ENCODE results near the gene OR6C65. TPM values are rescaled to one million over a fixed set of nuclear protein-coding genes. Genes with fewer than 3 reads are reported as not detected.
"Not testable (repeated sequence)": the region's sequence is repeated elsewhere in the genome, so short reads cannot be mapped to it uniquely, and the experiment has no call there.

Gene OR6C65
- total RNA-seq (not detected), polyA plus RNA-seq (not detected)
- long read RNA-seq, donor 1, result 0 reads
- long read RNA-seq, donor 2, result 0 reads

DNA sequence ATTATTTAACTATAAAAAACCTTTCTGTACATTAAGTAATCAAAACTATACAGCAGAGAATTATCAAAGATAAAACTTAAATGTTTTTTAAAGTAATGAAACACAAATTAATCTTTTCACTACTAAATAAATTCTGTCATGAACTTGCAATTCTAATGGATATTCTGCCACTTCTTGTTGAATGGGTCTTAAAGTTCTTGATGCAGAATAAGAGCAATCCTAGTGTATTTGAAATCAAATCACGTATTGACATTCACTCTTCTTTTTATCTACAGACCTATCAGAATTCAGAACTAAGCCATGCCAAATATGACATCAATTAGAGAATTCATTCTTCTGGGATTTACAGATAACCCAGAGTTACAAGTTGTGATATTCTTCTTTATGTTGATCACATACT, at the start of gene OR6C65:
TSS of gene OR6C65 (plus strand) at position 301 of the 400 bp plus-strand sequence. CDS start at position 301, 0 bp downstream.
- WGBS, 5 donors, result 92 to 98% (median 95%) methylated on average over 1 of the region's 1 CpG
- TF ChIP-seq POLR2A (IDR thresholded peaks at IDR 0.05) (no peak), POLR2AphosphoS5 (IDR thresholded peaks at IDR 0.05) (no peak)
- TF ChIP-seq, protein P1, sequence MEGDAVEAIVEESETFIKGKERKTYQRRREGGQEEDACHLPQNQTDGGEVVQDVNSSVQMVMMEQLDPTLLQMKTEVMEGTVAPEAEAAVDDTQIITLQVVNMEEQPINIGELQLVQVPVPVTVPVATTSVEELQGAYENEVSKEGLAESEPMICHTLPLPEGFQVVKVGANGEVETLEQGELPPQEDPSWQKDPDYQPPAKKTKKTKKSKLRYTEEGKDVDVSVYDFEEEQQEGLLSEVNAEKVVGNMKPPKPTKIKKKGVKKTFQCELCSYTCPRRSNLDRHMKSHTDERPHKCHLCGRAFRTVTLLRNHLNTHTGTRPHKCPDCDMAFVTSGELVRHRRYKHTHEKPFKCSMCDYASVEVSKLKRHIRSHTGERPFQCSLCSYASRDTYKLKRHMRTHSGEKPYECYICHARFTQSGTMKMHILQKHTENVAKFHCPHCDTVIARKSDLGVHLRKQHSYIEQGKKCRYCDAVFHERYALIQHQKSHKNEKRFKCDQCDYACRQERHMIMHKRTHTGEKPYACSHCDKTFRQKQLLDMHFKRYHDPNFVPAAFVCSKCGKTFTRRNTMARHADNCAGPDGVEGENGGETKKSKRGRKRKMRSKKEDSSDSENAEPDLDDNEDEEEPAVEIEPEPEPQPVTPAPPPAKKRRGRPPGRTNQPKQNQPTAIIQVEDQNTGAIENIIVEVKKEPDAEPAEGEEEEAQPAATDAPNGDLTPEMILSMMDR (IDR thresholded peaks at IDR 0.05 in 8 of 11, conservative IDR thresholded peaks at IDR 0.05 in 3 of 11), result no peak
- H3K36me3 ChIP-seq, result no peaks in the 10 kb centered on the region
- no peak within 1 kb of the TSS for H3K27ac ChIP-seq
- H3K27me3 ChIP-seq (replicated peaks in 1 of 7), result no peaks in the 10 kb centered on the region
- H3K4me1 ChIP-seq, result no peaks in the 10 kb centered on the region
- no peaks in the 10 kb centered on the region for H3K9me3 ChIP-seq
- intact Hi-C loops (cut with DNase I; ENCODE audit: low total_unique reads), result no loop called here
- no peak for DNase-seq
- no peak within 1 kb of the TSS for H3K4me3 ChIP-seq

DNA sequence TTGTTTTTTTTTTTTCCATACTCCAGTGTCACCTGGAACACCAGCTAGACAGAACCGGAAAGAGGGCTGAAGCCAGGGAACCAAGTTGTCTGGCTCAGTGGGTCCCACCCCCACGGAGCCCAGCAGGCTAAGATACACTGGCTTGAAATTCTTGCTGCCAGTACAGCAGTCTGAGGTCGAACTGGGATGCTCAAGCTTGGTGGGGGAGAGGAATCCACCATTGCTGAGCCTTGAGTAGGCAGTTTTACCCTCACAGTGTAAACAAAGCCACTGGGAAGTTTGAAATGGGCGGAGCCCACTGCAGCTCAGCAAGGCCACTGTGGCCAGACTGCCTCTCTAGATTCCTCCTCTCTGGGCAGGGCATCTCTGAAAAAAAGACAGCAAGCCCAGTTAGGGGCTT, 45.0 kb upstream of the OR6C65 start:
- DNase-seq; intact Hi-C loops (cut with DNase I; ENCODE audit: low total_unique reads); H3K4me3 ChIP-seq; H3K27ac ChIP-seq; H3K36me3 ChIP-seq; H3K4me1 ChIP-seq; H3K9me3 ChIP-seq: not testable (repeated sequence)
- peaks cover 0 to 15% (median 0%) of the 10 kb centered on the region in 7 donors for H3K27me3 ChIP-seq (replicated peaks in 1 of 7)
- WGBS, 5 donors, result 53 to 72% (median 67%) methylated on average over 3 to 4 of the region's 4 CpGs

DNA sequence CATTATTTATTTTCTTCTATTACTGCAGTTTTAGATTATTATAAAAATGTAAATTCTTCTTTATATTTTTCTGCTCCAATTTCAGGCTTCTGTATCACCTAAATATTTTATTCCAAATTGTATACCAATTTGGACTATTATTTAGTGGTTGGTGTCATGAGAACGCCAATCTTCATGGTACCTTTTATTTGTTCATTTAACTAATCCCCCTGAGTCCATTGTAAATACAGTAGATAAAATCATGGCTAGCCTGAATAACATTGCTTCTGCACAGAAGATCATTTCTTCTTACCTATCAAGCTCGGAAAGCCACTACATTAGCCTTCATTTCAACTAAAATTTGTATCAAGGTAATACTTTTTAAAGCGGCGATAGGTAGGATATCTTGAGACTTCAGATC, 37.7 kb upstream of the OR6C65 start, which contains the start of gene OR6C75:
TSS of gene OR6C75 (plus strand) at position 301 of the 400 bp plus-strand sequence. CDS start 2,136 bp downstream, outside the sequence.
- intact Hi-C loops (cut with DNase I; ENCODE audit: low total_unique reads), result no loop called here
- DNase-seq, result no peak
- 86 to 96% (median 89%) methylated on average over 4 of the region's 4 CpGs for WGBS, 5 donors
- Histone ChIP-seq H3K27ac (no peak within 1 kb of the TSS), H3K4me1 (no peaks in the 10 kb centered on the region), H3K4me3 (no peak within 1 kb of the TSS), H3K36me3 (no peaks in the 10 kb centered on the region), H3K9me3 (no peaks in the 10 kb centered on the region), H3K27me3 (replicated peaks in 1 of 7) (peaks cover 0 to 10% (median 0%) of the 10 kb centered on the region in 7 donors)
- TF ChIP-seq, protein P1 (IDR thresholded peaks at IDR 0.05 in 8 of 11, conservative IDR thresholded peaks at IDR 0.05 in 3 of 11), result no peak
- TF ChIP-seq POLR2AphosphoS5 (IDR thresholded peaks at IDR 0.05) (no peak), POLR2A (IDR thresholded peaks at IDR 0.05) (no peak)

DNA sequence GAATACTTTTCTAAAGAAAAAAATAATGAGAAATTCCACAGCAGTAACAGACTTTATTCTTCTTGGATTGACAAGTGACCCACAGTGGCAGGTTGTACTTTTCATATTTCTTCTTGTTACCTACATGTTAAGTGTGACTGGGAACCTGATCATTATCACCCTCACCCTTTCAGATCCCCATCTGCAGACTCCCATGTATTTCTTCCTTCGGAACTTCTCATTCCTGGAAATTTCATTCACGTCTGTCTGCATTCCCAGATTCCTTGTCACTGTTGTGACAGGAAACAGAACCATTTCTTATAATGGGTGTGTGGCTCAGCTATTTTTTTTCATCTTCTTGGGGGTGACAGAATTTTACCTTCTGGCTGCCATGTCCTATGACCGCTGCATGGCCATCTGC, 35.2 kb upstream of the OR6C65 start:
- WGBS, 5 donors, result 63 to 85% (median 78%) methylated on average over 3 of the region's 3 CpGs
- no peak overlapping the region for H3K27ac ChIP-seq
- H3K4me1 ChIP-seq, result no peaks in the 10 kb centered on the region
- TF ChIP-seq POLR2AphosphoS5 (IDR thresholded peaks at IDR 0.05) (no peak), POLR2A (IDR thresholded peaks at IDR 0.05) (no peak)
- TF ChIP-seq, protein P1 (IDR thresholded peaks at IDR 0.05 in 8 of 11, conservative IDR thresholded peaks at IDR 0.05 in 3 of 11), result no peak
- no peaks in the 10 kb centered on the region for H3K36me3 ChIP-seq
- intact Hi-C loops (cut with DNase I; ENCODE audit: low total_unique reads), result no loop called here
- peaks cover 0 to 10% (median 0%) of the 10 kb centered on the region in 7 donors for H3K27me3 ChIP-seq (replicated peaks in 1 of 7)
- no peaks in the 10 kb centered on the region for H3K9me3 ChIP-seq
- no peak for DNase-seq
- no peak overlapping the region for H3K4me3 ChIP-seq

DNA sequence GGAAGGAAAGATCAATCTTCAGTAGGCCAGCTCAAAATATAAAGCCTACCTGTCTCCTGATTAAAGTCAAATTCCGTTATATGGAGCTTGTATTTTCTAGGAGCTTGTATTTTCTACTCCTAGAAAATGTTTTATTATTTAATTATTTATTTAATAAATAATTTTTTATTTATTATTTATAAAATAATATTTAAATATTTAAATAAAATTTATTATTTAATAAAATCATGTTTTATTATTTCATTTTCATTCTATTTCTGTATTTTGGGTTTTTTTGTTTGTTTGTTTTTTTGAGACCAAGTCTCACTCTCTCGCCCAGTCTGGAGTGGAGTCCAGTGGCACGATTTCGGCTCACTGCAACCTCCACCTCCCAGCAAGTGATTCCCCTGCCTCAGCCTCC, 27.8 kb upstream of the OR6C65 start:
- TF ChIP-seq POLR2A (IDR thresholded peaks at IDR 0.05), result no peak
- TF ChIP-seq POLR2AphosphoS5 (IDR thresholded peaks at IDR 0.05), result no peak
- TF ChIP-seq, protein P1 (IDR thresholded peaks at IDR 0.05 in 8 of 11, conservative IDR thresholded peaks at IDR 0.05 in 3 of 11), result no peak
- Histone ChIP-seq H3K36me3 (no peaks in the 10 kb centered on the region), H3K27me3 (replicated peaks in 1 of 7) (peaks cover 0 to 3% (median 0%) of the 10 kb centered on the region in 7 donors), H3K9me3 (no peaks in the 10 kb centered on the region), H3K4me3 (no peak overlapping the region), H3K4me1 (no peaks in the 10 kb centered on the region), H3K27ac (no peak overlapping the region)
- intact Hi-C loops (cut with DNase I; ENCODE audit: low total_unique reads), result no loop called here
- DNase-seq, result no peak
- WGBS, 5 donors, result 69 to 84% (median 72%) methylated on average over 4 of the region's 4 CpGs
